ENCODE measurements around the gene SLC29A2. TPM values are rescaled to one million over a fixed set of nuclear protein-coding genes. Genes with fewer than 3 reads are reported as not detected.

Gene SLC29A2
- total and polyA plus RNA-seq, 2 of the 8 experiments (the other 6 are each of a cell fraction or from before 2014, with no cell fraction given), result 29.3 to 31.6 TPM

DNA sequence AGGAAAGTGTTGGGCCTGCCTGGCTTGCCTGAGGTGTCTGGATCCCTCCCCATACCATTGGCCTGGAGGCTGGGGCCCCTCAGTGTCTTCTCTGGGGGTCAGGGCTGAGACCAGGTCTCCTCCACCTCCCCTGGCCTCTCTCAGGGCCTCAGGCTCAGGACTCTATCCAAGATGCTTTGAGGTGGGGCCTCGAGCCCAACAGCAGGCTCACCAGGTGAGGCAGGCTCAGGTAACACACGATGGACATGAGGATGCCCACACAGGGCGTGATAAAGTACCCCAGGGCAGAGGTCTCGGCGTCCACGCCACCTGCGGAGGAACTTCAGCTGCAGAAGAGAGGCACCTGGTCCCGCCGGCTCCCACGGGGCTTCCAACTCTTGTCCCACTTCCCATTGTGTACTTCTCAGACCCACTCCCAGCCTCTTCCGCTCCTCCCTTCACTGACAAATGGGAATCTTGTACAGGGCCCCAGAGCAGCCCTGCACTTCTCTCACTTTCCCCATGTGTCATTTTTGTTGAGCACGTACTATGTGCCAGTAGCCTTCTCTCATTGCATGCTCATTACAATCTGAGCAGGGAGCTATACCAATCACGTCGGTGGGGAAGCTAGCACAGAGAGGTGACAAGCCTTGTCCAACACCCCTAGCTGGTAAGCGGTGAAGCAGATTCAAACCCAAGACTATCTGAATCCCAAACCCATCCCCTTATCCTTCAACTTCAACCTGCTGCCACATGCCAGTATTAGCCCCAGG lies 3.8 kb downstream of the SLC29A2 start (continued):
- TF ChIP-seq, protein P1, sequence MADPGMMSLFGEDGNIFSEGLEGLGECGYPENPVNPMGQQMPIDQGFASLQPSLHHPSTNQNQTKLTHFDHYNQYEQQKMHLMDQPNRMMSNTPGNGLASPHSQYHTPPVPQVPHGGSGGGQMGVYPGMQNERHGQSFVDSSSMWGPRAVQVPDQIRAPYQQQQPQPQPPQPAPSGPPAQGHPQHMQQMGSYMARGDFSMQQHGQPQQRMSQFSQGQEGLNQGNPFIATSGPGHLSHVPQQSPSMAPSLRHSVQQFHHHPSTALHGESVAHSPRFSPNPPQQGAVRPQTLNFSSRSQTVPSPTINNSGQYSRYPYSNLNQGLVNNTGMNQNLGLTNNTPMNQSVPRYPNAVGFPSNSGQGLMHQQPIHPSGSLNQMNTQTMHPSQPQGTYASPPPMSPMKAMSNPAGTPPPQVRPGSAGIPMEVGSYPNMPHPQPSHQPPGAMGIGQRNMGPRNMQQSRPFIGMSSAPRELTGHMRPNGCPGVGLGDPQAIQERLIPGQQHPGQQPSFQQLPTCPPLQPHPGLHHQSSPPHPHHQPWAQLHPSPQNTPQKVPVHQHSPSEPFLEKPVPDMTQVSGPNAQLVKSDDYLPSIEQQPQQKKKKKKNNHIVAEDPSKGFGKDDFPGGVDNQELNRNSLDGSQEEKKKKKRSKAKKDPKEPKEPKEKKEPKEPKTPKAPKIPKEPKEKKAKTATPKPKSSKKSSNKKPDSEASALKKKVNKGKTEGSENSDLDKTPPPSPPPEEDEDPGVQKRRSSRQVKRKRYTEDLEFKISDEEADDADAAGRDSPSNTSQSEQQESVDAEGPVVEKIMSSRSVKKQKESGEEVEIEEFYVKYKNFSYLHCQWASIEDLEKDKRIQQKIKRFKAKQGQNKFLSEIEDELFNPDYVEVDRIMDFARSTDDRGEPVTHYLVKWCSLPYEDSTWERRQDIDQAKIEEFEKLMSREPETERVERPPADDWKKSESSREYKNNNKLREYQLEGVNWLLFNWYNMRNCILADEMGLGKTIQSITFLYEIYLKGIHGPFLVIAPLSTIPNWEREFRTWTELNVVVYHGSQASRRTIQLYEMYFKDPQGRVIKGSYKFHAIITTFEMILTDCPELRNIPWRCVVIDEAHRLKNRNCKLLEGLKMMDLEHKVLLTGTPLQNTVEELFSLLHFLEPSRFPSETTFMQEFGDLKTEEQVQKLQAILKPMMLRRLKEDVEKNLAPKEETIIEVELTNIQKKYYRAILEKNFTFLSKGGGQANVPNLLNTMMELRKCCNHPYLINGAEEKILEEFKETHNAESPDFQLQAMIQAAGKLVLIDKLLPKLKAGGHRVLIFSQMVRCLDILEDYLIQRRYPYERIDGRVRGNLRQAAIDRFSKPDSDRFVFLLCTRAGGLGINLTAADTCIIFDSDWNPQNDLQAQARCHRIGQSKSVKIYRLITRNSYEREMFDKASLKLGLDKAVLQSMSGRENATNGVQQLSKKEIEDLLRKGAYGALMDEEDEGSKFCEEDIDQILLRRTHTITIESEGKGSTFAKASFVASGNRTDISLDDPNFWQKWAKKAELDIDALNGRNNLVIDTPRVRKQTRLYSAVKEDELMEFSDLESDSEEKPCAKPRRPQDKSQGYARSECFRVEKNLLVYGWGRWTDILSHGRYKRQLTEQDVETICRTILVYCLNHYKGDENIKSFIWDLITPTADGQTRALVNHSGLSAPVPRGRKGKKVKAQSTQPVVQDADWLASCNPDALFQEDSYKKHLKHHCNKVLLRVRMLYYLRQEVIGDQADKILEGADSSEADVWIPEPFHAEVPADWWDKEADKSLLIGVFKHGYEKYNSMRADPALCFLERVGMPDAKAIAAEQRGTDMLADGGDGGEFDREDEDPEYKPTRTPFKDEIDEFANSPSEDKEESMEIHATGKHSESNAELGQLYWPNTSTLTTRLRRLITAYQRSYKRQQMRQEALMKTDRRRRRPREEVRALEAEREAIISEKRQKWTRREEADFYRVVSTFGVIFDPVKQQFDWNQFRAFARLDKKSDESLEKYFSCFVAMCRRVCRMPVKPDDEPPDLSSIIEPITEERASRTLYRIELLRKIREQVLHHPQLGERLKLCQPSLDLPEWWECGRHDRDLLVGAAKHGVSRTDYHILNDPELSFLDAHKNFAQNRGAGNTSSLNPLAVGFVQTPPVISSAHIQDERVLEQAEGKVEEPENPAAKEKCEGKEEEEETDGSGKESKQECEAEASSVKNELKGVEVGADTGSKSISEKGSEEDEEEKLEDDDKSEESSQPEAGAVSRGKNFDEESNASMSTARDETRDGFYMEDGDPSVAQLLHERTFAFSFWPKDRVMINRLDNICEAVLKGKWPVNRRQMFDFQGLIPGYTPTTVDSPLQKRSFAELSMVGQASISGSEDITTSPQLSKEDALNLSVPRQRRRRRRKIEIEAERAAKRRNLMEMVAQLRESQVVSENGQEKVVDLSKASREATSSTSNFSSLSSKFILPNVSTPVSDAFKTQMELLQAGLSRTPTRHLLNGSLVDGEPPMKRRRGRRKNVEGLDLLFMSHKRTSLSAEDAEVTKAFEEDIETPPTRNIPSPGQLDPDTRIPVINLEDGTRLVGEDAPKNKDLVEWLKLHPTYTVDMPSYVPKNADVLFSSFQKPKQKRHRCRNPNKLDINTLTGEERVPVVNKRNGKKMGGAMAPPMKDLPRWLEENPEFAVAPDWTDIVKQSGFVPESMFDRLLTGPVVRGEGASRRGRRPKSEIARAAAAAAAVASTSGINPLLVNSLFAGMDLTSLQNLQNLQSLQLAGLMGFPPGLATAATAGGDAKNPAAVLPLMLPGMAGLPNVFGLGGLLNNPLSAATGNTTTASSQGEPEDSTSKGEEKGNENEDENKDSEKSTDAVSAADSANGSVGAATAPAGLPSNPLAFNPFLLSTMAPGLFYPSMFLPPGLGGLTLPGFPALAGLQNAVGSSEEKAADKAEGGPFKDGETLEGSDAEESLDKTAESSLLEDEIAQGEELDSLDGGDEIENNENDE (IDR thresholded peaks at IDR 0.05; ENCODE audit: insufficient replicate concordance, low read length), result no peak
